Stimulated activated effector memory CD8-positive, alpha-beta T cell treated with anti-CD3 and anti-CD28 coated beads, Interleukin-12 subunit alpha, Interleukin-12 subunit beta, amount 100 ng/mL, for 72 hours (primary cell): Measurements from ENCODE around the gene RHOBTB1.

Experiments
- ATAC-seq: fragments of 150-1000 bp; cut with Tn5 transposase; 2 replicates; pipeline ENCODE4 v1.10.0; 2021
- DNase-seq, 2 donors: peaks; one replicate each; pipeline ENCODE4 v3.0.0; 2021 to 2022; ENCODE audit warnings: low spot score in 2 of 2
- H3K27ac Mint-ChIP-seq: one replicate; pipeline ENCODE4 v1.8.0; 2022; ENCODE audit warnings: mild to moderate bottlenecking, mixed read lengths
- H3K36me3 Mint-ChIP-seq: one replicate; pipeline ENCODE4 v1.8.0; 2022; ENCODE audit warnings: mild to moderate bottlenecking, mixed read lengths
- H3K4me1 Mint-ChIP-seq: one replicate; pipeline ENCODE4 v1.8.0; 2022; ENCODE audit warnings: mixed read lengths
- H3K4me3 Mint-ChIP-seq: one replicate; pipeline ENCODE4 v1.8.0; 2022; ENCODE audit warnings: mild to moderate bottlenecking, mixed read lengths
- H3K9me3 Mint-ChIP-seq: one replicate; pipeline ENCODE4 v1.8.0; 2022; ENCODE audit warnings: mixed read lengths

The RHOBTB1 gene

DNA sequence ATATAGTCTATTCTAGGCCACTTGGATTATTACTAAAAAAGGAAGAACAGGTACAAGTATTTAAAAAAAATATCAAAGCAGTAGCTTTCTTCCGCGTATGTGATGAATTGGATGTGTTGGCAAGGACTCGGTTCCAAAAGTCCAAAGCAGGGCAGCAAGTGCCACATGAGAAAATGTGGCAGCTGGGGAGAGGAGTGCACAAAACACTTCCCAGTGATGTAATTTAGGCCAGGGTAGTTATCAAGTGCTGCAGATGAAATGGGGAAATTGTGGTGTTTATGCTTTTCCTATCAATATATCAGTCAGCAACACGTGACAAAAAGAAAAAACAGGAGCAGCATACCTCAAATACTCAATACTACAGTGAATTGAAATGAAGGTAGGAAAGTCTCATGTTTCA, 7.0 kb downstream of the RHOBTB1 start:
- Mint-ChIP-seq H3K4me3 (no peak overlapping the region), H3K9me3 (no peaks in the 10 kb centered on the region), H3K4me1 (no peaks in the 10 kb centered on the region), H3K27ac (no peak overlapping the region), H3K36me3 (no peaks in the 10 kb centered on the region)
- ATAC-seq, result no peak
- no peak for DNase-seq

GRCh38 chr10:60934215-60935175, 9.5 kb downstream of the RHOBTB1 start:
- no peak for ATAC-seq
- Mint-ChIP-seq H3K36me3 (no peaks in the 10 kb centered on the region), H3K4me1 (no peaks in the 10 kb centered on the region), H3K27ac (no peak overlapping the region), H3K4me3 (no peak overlapping the region), H3K9me3 (no peaks in the 10 kb centered on the region)
- no peak for DNase-seq

DNA sequence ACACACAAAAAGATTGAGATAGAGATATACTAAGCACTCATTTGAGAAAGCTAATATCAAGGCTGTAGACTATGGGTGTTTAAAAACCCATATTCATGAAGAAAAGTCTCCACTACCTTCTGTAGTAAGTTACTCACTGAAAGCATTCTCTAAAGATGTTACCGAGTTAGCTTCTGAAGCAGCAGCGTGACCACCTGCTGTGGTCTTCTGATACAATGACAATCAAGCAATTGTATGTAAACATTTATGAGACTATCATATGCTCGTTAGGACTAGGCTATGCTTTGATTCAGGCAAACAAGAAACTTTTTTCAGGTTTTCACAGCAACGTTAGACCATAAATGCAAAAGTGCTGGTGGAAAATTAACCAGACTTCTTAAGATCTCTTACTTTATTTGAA, 11.2 kb downstream of the RHOBTB1 start:
- no peaks in the 10 kb centered on the region for H3K4me1 Mint-ChIP-seq
- H3K27ac Mint-ChIP-seq, result no peak overlapping the region
- ATAC-seq (no peak), DNase-seq (no peak)
- no peak overlapping the region for H3K4me3 Mint-ChIP-seq
- no peaks in the 10 kb centered on the region for H3K36me3 Mint-ChIP-seq
- H3K9me3 Mint-ChIP-seq, result peaks cover 5% of the 10 kb centered on the region

DNA sequence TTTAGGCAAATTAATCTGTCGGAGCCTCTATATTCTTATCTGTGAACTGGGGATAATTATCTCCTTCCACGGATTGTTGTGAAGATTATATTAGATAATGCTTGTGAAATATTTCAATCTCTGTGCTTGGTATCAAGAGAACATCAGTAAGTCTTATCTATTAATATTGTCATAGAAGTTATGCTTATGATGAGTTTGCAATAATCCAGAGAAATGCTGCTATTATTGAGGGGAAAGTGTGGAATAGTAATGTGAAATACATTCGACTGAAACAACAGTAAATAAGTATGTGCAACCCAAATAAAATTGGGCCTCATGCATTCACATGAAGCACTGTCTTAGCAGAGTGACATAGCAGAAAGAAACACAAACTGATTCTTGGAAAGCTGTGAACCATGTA, 13.7 kb downstream of the RHOBTB1 start:
- no peaks in the 10 kb centered on the region for H3K4me1 Mint-ChIP-seq
- DNase-seq, result no peak
- no peak overlapping the region for H3K27ac Mint-ChIP-seq
- no peaks in the 10 kb centered on the region for H3K36me3 Mint-ChIP-seq
- H3K9me3 Mint-ChIP-seq, result peaks cover 5% of the 10 kb centered on the region
- H3K4me3 Mint-ChIP-seq, result no peak overlapping the region
- no peak for ATAC-seq

DNA sequence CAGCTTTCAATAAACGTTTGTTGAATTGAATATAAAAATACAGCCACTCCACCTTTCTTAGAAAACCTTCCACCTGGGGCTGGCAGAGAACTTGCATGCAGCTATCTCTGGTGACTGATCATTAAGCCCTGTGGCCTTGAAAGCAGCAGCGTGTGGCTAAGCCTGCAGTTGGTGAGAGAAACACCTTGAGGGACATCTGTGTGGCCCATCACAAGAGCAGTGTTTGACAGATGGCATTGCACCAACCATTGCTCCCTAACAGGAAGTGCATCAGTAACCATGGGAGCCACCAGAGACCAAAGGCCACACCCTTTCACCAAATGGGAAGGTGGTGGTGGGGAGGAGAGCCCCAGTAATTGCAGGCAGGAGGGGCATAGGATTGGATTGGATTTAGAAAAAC, 22.4 kb downstream of the RHOBTB1 start:
- no peaks in the 10 kb centered on the region for H3K36me3 Mint-ChIP-seq
- no peak overlapping the region for H3K27ac Mint-ChIP-seq
- H3K4me1 Mint-ChIP-seq, result no peaks in the 10 kb centered on the region
- DNase-seq (no peak), ATAC-seq (no peak)
- no peak overlapping the region for H3K4me3 Mint-ChIP-seq
- H3K9me3 Mint-ChIP-seq, result peaks cover 3% of the 10 kb centered on the region

DNA sequence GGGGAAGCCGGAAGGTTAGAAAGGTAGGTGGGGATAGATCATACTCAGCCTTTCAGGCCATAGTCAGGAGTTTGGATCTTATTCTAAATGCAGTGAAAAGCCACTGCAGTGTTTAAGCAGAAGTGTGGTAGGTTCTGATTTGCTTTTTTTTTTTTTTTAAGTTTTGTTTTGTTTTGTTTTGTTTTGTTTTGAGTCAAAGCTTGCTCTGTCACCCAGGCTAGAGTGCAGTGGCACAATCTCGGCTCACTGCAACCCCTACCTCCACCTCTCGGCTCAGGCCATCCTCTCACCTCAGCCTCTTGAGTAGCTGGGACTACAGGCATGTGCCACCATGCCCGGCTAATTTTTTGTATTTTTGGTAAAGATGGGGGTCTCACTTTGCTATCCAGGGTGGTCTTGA, 23.5 kb downstream of the RHOBTB1 start:
- Mint-ChIP-seq H3K4me1 (no peaks in the 10 kb centered on the region), H3K9me3 (peaks cover 3% of the 10 kb centered on the region), H3K4me3 (no peak overlapping the region), H3K36me3 (no peaks in the 10 kb centered on the region), H3K27ac (no peak overlapping the region)
- DNase-seq, result no peak
- ATAC-seq, result no peak

- Mint-ChIP-seq H3K4me3 (no peak overlapping the region), H3K4me1 (no peaks in the 10 kb centered on the region), H3K36me3 (no peaks in the 10 kb centered on the region), H3K27ac (no peak overlapping the region), H3K9me3 (peaks cover 3% of the 10 kb centered on the region)
- no peak for DNase-seq
- no peak for ATAC-seq
Observed at GRCh38 chr10:60919551-60919950, 24.4 kb downstream of the RHOBTB1 start.

- Mint-ChIP-seq H3K9me3 (no peaks in the 10 kb centered on the region), H3K4me1 (no peaks in the 10 kb centered on the region), H3K36me3 (no peaks in the 10 kb centered on the region), H3K4me3 (no peak overlapping the region), H3K27ac (no peak overlapping the region)
- no peak for DNase-seq
- ATAC-seq, result no peak
Observed at GRCh38 chr10:60917331-60918280, 26.4 kb downstream of the RHOBTB1 start.

DNA sequence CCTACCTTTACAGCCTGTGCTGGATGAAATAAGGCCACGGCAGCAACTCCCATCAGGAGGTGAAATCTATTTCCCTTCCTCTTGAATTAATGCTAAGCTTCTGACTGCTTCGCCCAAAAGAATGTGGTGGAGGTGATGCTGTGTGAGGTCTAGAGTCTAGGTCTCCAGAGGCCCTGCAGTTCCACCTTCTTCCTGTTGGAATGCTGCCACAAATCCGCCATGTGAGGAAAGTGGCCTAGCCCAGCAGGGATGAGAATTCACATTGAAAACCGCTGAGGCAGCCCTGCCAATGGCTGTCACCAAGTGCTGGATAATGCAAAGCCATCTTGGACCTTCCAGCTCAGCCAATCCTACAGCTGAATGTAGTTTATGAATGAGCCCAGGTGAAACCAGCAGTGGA, 28.0 kb downstream of the RHOBTB1 start:
- peaks cover 3% of the 10 kb centered on the region for H3K4me1 Mint-ChIP-seq
- DNase-seq, result no peak
- no peak for ATAC-seq
- H3K9me3 Mint-ChIP-seq, result no peaks in the 10 kb centered on the region
- H3K36me3 Mint-ChIP-seq, result no peaks in the 10 kb centered on the region
- no peak overlapping the region for H3K27ac Mint-ChIP-seq
- no peak overlapping the region for H3K4me3 Mint-ChIP-seq

DNA sequence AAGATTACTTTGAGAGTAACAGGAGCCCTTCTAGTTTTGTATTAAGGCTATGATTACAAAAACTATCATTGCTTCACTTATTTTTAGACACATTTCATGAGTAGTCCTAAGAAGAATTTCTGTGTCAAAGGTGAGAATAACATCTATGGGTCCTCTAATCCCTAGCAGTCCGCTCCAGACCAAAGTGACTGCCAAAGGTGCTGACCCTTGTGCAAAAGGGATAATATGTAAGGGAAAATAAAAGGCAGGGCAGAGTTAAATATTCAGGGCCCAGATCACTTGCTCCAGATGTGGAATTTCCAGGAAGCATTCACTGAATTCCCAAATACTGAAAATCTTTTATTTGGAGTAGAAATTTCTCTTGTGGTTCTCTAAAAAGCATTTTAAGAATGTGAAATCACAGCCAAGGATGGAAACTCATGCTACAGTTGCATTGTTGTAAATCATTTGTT, 29.3 kb downstream of the RHOBTB1 start:
- DNase-seq, result no peak
- ATAC-seq, result no peak
- no peak overlapping the region for H3K4me3 Mint-ChIP-seq
- no peak overlapping the region for H3K27ac Mint-ChIP-seq
- H3K36me3 Mint-ChIP-seq, result no peaks in the 10 kb centered on the region
- H3K9me3 Mint-ChIP-seq, result no peaks in the 10 kb centered on the region
- H3K4me1 Mint-ChIP-seq, result peaks cover 9% of the 10 kb centered on the region

DNA sequence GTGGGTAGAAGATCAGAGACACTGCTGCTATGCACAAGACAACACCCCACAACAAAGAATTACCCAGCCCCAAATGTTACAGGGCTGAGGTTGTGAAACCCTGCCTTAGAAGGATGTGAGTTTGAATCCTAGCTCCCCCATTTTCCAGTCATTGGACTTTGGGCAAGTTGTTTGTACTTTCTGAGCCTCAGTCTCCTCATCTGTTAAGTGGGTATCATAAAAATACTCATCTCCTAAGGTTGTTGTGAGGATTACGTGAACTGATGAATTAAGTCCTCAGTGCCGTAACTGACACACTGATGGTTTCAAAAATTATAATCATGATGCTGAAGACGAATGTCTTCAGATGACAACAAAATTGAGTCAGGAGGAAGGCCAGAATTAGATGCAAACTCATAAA, 30.3 kb downstream of the RHOBTB1 start:
- Mint-ChIP-seq H3K36me3 (no peaks in the 10 kb centered on the region), H3K27ac (no peak overlapping the region), H3K4me3 (no peak overlapping the region), H3K9me3 (no peaks in the 10 kb centered on the region), H3K4me1 (peaks cover 9% of the 10 kb centered on the region)
- DNase-seq, result no peak
- no peak for ATAC-seq

DNA sequence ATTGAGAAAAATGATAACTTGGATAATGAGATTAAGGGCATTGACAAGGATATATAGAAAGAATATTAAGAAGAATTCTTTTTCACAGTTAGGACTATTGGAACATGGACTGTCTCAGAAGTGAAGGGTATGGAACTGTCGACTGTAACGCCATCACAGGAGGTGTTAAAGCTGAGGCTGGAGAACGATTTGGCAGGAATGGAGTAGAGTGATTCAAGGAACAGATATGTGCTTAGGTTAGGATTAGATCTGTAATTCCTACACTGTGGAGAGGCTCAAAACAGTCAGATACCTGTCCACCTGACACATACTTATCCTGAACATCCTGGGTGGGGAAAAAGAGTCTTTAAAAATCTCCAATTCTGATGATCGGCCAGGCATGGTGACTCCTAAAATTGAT, 30.9 kb downstream of the RHOBTB1 start:
- H3K36me3 Mint-ChIP-seq, result no peaks in the 10 kb centered on the region
- H3K27ac Mint-ChIP-seq, result no peak overlapping the region
- peaks cover 9% of the 10 kb centered on the region for H3K4me1 Mint-ChIP-seq
- H3K9me3 Mint-ChIP-seq, result no peaks in the 10 kb centered on the region
- DNase-seq (no peak), ATAC-seq (no peak)
- no peak overlapping the region for H3K4me3 Mint-ChIP-seq

DNA sequence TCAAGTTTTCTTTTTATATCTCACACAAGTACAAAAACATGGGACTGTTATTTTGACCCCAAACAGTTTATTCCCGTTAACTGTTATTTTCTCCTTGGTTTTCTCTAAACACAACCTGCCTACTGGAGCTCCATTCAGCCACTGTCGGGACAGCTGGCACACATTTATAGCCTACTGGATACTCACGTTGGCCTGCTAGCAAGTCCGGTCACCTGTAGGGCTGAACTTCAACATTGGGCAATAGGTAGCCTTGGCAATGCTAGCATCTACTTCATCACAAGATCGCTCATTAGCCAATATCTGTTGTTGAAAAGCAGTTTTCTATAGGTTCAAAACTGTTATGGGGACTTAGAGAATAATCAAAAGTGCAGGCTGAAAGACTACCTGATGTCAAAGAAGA, 32.3 kb downstream of the RHOBTB1 start:
- DNase-seq (no peak), ATAC-seq (no peak)
- peaks cover 3% of the 10 kb centered on the region for H3K9me3 Mint-ChIP-seq
- no peak overlapping the region for H3K4me3 Mint-ChIP-seq
- peaks cover 9% of the 10 kb centered on the region for H3K4me1 Mint-ChIP-seq
- H3K27ac Mint-ChIP-seq, result no peak overlapping the region
- H3K36me3 Mint-ChIP-seq, result no peaks in the 10 kb centered on the region

- ATAC-seq, result peak; percentile 28
- no peak overlapping the region for H3K4me3 Mint-ChIP-seq
Observed at GRCh38 chr10:60911216-60911615, 32.8 kb downstream of the RHOBTB1 start.

GRCh38 chr10:60910543-60910942, 33.4 kb downstream of the RHOBTB1 start:
- H3K4me3 Mint-ChIP-seq, result no peak overlapping the region

More at GRCh38 chr10:60911216-60911615, 32.8 kb downstream of the RHOBTB1 start:
- Mint-ChIP-seq H3K4me1 (peaks cover 9% of the 10 kb centered on the region), H3K27ac (no peak overlapping the region), H3K36me3 (no peaks in the 10 kb centered on the region), H3K9me3 (peaks cover 3% of the 10 kb centered on the region)
- no peak for DNase-seq

More at GRCh38 chr10:60910543-60910942, 33.4 kb downstream of the RHOBTB1 start:
- Mint-ChIP-seq H3K4me1 (peaks cover 9% of the 10 kb centered on the region), H3K9me3 (peaks cover 3% of the 10 kb centered on the region), H3K36me3 (no peaks in the 10 kb centered on the region), H3K27ac (no peak overlapping the region)
- ATAC-seq (no peak), DNase-seq (no peak)
